Epithelial cell of proximal tubule (primary cell): ENCODE data around the gene GP1BB. TPM values are rescaled to one million over a fixed set of nuclear protein-coding genes. Genes with fewer than 3 reads are reported as not detected.
A peak's percentile ranks its signal among the peaks of the same experiment; 100 is the strongest.

ENCODE experiments used
- DNase-seq: peaks from one replicate; pipeline ENCODE4 v3.0.0-alpha.2; 2011; ENCODE audit warnings: low read depth
- H3K4me3 ChIP-seq: 2 replicates; pipeline ENCODE4 v1.5.1; 2011; ENCODE audit warnings: low read depth, mild to moderate bottlenecking, low read length
- total RNA-seq: library from RNA; depleted of rRNA; stranded (reverse); fragments of >200 nt; gene quantifications from 2 replicates; pipeline ENCODE4 v1.2.3, GENCODE V29; 2015
- TF ChIP-seq, protein P1 (sequence below): conservative IDR thresholded peaks from 2 replicates; pipeline ENCODE4 v1.5.1; 2012; ENCODE audit warnings: low read depth, mild to moderate bottlenecking, low read length

GP1BB gene
- total RNA-seq, 1 donor from 2014 or later: 0.81 TPM

DNA sequence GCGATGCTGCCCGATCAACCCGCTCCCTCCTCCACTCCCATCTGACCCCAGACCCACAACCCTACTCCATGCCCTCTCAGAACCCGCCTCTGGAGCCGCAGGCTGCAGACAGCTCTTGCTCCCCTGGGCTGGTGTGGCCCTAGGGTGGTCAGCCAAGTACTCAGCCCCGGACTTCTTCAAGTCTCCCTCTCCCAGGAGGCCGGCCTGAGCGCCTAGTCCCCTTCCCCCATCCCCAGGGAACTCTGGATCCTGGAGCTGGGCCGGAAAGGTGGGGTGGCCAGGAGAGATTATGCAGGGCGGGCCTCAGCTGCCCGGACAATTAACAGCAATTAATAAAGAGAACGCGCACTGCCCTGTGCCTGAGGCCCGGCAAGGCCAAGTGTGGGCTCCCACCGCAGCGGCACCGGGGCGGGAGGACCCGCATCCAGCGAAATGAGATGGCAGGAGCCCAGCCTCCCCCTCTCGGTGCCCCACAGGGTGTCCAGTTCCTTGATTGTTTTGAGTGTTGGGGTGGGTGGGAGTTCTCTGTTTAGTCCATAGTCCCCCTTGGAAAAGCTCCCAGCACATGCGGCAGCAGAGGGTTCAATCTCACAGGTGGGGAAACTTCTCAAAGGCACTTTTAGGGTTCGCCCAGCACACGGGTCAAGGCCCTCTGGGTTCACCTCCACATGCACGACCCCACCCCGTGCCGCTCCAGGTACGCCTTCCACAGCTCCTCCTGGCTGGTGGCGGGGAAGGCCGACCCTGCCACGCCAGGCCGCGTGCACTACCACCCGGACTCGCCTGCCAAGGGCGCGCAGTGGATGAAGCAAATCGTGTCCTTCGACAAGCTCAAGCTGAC lies 40.3 kb downstream of the GP1BB start:
- no peak for DNase-seq
- no peak overlapping the region for H3K4me3 ChIP-seq
- TF ChIP-seq, protein P1, sequence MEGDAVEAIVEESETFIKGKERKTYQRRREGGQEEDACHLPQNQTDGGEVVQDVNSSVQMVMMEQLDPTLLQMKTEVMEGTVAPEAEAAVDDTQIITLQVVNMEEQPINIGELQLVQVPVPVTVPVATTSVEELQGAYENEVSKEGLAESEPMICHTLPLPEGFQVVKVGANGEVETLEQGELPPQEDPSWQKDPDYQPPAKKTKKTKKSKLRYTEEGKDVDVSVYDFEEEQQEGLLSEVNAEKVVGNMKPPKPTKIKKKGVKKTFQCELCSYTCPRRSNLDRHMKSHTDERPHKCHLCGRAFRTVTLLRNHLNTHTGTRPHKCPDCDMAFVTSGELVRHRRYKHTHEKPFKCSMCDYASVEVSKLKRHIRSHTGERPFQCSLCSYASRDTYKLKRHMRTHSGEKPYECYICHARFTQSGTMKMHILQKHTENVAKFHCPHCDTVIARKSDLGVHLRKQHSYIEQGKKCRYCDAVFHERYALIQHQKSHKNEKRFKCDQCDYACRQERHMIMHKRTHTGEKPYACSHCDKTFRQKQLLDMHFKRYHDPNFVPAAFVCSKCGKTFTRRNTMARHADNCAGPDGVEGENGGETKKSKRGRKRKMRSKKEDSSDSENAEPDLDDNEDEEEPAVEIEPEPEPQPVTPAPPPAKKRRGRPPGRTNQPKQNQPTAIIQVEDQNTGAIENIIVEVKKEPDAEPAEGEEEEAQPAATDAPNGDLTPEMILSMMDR: no peak

DNA sequence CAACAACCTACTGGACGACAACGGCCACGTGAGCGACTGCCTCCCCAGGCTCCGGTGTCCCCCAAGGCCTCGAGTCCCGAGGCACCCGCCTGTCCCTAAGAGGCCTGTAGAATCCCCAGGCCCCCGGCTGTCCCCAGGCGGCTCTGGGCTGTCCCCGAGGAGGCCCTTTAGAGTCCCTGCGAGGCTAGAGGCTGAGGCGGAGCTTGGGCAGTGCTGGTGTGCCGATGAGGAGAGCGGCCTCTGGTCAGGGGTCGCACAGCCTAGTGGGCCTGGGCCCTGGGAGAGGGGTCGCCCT lies 40.9 kb downstream of the GP1BB start:
- no peak for DNase-seq
- TF ChIP-seq, protein P1: no peak
- H3K4me3 ChIP-seq: no peak overlapping the region

DNA sequence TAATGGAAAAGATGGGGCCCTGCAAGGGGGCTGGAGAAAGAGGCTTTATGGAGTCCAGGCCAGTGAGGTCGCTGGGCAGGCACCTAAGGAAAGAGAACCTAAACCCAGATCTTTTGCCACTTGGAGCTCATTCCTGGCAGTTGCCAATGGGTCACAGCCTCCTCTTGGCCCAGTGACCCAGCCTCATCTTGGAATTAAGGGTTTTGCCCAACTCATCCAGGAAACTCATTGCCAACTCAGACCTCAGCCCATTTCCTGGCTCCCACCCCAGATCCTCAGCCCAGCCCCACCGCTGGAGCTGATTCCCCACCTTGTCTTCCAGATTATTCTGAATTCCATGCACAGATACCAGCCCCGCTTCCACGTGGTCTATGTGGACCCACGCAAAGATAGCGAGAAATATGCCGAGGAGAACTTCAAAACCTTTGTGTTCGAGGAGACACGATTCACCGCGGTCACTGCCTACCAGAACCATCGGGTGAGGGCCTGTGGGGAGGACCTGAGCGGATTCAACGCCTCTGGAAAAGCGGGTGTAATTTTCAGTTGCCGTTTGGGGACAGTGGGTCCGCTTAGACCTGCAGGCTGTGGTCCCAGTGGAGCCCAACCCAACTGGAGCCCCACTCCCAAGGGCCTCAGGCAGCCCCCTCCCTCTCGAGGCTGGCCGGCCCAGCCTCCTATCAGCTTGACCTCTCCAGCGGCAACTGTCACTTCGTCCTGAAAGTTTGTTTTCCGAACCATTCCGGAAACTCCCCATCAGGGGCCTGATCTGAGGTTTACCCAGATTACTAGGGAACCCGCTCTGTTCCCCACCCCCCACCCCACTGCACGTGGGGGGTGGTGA lies 41.5 kb downstream of the GP1BB start:
- H3K4me3 ChIP-seq: no peak overlapping the region
- TF ChIP-seq, protein P1: no peak
- DNase-seq: no peak

DNA sequence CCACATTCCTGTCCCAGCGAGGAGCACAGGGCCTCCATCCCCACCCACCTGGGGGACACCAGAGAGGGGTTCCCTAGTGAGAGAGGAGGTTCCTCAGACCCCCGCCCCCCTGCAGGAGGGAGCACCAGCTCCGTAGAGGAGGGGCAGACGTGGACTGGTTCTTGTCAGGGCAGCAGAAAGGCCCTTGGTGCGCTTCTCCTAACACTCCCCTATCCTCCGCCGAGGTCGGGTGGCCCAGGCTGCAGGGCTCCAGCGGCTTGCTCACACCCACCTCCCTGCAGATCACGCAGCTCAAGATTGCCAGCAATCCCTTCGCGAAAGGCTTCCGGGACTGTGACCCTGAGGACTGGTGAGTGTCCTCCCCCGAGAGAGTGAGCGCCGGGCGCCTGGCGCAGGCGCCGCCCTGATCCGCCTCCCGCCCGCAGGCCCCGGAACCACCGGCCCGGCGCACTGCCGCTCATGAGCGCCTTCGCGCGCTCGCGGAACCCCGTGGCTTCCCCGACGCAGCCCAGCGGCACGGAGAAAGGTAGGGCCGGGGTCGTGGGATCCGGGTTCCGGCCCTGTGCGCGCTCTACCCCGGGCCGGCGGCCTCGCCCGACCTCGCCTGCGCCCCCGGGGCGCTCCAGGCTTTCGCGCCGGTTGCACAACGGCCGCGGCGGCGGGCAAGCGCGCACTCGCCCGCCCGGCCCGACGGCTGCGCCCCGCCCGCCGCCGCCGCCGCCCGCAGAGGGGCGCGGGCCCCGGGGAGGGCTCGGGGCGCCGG lies 42.3 kb downstream of the GP1BB start:
- TF ChIP-seq, protein P1: no peak
- H3K4me3 ChIP-seq: no peak overlapping the region
- no peak for DNase-seq

DNA sequence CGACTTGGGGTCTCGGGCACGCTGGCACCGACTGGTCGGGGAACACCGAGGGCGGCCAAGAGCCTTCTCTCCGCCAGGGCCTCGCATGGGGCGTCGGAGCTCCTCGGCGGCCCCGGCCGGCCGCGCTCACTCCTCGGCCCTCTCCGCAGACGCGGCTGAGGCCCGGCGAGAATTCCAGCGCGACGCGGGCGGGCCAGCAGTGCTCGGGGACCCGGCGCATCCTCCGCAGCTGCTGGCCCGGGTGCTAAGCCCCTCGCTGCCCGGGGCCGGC lies 42.8 kb downstream of the GP1BB start:
- TF ChIP-seq, protein P1: no peak
- H3K4me3 ChIP-seq: no peak overlapping the region
- no peak for DNase-seq

GRCh38 chr22:19766511-19767426 lies 43.4 kb downstream of the GP1BB start:
- TF ChIP-seq, protein P1: peak; percentile 6
- no peak overlapping the region for H3K4me3 ChIP-seq
- DNase-seq: no peak
